NCI-H2227 treated with DMSO at 0.1 percent for 48 hours (cell line): ENCODE results near the gene GRM7.

Experiments
- DNase-seq: peaks from one replicate; lab custom pipeline; 2025; lab: John Stamatoyannopoulos, UW

The GRM7 gene

DNA sequence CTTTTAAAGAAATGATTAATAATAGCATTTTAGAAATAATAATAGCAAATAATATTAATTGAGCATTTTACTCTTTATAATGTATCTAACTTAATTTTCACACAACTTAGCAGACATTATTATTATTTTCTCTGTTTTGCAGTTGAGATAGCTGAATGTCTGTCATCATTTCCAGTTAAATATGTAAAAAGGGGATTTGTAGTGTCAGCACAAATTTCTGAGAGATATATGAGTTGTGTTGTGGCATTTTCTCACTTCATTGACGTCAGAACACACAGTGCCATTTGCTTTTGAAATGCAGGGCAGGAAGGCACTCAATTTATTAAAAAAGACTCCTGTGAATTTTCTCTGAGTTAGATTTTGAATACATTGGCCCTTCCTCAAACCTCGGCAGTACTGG is 111.0 kb downstream of the GRM7 start:
- no peak for DNase-seq

DNA sequence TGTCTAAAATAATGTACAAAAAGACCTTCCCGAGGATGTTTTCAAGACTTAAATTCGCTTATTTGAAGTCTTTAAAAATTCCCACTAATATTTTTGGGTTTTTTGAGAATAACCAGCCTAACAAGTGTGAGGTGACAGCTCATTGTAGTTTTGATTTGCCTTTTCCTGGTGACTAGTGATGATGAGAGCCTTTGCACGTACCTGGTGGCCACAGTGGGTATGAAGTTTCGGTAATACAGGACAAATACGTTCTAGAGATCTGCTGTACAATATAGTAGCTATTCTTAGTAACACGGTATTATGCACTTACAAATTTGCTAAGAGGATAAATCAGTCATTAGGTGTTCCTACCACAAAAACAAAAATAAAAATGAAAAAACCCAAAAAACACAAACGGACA is 124.9 kb downstream of the GRM7 start:
- DNase-seq, result no peak

DNA sequence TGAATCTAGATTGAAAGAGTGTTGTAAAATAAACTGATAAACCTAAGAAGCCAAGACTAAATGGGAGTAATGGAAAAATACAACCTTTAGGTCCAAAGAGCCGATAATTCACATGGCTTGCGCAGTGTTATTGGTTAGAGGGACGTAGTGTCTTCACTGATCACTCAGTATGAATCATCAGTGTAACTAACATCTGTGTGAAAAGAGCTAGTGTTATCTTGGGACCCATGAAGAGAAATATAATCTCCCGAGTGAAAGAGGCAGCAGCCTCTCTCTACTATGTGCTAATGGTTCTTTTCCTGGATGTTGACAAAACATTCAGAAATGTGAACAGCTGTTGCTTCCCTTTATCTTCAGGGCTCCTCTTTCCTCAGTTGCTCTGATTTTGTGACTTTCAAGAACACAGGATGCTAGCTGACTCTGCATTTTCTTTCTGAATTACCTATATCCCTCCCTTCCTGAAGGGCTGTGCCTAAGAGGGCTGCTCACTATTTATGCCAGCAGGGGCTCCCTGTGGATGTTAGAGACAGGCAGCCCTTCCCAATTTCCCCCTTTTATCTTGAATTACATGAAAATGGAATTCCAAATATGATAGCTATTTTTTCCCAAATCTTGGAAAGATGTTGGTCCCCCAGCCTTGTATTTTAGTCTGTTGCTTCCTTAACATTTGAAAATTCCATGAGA is 128.8 kb downstream of the GRM7 start:
- no peak for DNase-seq

DNA sequence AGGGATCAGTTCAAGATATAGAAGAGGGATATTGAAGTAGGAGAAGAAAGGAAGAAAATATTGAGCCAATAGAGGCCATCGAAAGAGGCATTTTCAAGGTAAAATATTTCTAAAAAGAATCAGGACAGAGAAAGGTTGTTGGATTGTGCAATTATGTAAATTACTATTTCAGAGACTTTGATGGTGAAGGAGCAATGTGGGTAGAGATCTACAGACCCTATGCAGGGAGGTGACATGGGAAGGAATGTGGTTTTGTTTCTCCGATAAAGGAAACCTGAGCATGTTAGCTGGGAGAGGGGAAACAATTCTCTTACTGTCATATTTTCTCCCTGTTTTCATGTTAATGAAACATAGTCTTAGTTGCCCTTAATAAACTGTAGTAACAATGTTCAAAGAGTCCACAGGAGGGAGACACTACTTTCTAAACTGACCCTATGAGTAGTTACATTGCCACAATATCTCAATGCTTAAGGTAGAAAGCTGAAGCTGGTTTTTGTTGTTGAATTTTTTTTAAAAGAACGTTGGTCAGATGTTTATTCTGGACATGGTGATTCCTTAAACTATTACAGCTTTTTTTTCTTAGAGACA is 133.3 kb downstream of the GRM7 start:
- no peak for DNase-seq

DNA sequence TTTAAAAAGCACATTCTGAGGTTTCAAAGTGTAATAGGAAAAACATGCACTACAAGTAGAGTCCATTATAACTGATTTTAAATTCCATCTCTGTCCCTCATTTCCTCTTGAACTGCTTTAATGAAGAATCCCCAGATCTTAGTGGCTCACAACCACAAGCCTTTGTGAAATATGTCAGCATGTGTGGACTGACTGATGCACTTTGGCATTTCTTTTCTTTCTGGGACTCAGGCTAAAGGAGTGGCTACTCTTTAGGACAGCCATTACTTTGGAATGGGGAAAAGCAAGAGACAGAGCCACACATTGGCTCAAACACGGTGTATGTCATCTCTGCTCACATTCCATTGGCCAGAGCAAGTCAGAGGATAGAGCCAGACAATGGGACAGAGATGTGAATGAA is 139.6 kb downstream of the GRM7 start:
- DNase-seq, result no peak

DNA sequence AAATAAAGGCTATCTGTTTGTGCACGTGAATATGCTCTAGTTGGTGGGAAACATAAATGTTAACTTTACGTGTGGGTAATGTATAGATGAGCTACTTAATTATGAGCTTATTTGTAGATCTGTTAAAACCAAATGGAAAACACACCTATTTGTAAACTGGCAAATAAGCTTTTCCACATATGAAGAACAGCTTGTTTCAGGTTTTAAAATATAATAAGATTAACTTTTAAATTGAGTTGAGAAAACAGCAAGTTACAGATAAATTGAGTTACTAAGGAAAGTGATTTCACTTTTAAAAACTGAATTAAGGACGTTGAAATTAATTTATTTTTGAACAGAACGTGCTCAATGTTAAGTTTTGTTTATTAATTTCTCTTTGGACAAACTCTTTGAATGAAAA is 140.5 kb downstream of the GRM7 start:
- no peak for DNase-seq

DNA sequence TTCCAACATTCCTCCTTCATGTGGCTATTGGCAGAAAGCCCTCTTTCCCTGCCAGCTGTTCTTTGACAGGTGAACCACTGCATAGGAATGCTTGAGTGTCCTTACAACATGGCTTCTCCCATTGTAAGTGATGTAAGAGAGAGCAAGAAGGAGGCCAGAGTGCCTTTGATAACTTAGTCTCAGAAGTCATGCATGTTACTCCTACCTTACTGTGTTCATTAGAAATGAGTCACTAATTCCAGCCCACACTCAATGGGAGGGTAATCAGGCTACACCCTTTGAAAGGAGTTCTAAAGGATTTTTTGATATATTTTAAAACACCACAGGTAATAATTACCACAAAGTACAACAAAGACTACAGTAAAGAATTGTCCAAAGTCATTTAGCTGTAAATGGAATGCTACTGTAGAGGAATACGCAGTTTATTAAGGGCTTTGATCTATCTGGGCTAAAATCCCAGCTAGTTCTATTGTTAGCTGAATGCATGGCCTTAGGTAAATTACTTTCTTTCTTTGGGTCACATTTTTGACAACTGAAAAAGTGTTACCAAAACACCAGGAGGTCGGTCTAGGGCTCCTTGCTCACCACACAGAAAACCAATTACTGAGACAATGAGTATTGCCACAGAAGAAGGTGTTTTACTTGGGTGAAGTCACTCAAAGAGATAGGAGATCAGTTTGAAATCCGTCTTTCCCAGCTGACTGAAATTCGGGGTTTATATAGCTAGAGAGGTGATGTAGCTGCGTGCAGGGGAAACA is 154.9 kb downstream of the GRM7 start:
- no peak for DNase-seq

DNA sequence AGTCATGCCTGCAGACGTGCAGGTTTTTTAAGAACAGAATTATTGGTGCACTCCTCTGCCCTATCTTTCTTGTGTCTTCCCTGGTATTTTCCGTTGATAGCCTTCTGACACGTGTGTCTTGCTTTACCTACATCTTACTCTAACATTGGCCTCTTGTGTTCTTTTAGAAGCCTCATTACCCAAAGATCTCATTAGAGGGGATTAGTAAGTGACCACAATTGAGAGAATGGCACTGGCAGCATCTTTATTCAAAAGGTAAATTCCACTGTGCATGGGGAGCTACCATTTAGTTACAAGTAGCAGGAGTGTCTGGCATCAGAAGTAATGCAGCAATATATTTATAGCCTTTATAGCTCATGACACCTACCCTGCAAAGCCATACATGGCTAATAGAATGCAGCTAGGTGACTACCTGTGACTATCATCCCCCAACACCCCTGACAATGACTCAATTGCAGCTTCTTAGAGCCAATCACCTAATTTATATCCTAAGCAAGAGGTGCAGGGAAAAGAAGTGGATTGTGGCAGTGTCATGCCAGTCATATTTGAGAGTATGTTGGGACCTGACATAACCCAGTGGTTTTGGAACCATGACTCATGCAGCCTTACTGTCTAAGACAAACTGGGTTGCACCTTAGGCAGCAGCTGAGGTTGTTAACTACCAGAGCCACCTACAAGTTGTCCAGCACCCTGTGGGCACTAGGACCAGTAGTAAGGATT is 164.8 kb downstream of the GRM7 start:
- DNase-seq, result no peak

DNA sequence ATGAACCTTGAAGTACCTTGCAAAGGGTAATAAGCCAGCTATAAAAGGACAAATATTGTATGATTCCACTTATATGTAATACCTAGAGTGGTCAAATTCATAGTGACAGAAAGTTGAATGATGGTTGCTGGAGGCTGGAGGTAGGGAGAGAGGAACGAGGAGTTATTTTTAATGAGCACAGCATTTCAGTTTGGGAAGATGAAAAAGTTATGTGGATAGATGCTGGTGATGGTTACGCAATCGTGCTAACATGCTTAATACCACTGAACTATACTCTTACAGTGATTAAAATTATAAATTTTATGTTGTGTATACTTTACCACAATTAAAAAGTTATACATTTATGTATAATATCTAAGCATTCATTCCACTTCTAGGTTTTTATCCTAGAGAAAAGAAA is 168.6 kb downstream of the GRM7 start:
- DNase-seq, result no peak

DNA sequence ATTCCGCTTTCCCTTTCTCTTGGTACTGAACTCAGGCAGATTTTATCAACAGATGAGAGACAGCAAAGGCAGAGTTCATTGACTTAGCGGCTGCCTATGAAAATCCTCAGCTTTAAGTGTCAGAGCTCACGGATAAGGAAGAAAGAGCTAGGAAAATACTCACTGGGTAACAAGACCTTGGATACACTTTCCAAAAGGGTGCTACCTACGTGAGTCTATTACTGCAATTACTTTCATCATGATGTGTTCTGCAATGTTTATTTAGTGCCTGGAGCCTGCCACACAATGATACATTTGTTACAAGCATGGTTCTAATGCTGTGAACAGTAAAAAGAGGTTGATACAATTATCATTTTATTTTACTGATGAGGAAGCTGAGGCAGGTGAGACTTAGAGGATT is 177.5 kb downstream of the GRM7 start:
- DNase-seq, result no peak

DNA sequence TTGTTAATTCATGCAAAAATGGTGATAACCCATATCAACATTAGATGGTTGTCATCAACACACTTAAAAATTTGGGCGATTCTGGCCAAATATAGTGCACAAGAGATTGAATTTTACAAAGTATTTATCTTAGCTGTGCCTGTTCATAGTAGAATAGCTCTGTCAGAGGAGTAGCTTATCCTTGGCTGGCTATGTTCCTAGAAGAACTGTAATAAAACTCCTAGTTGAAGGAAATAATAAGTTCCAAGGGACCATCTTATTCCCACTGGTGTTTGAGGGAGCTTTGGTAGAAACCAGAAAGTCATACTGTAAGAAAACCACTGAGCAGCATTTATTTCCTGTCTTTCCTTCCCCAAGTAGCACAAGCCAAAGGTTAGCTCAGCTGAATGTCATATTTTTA is 201.8 kb downstream of the GRM7 start:
- no peak for DNase-seq

DNA sequence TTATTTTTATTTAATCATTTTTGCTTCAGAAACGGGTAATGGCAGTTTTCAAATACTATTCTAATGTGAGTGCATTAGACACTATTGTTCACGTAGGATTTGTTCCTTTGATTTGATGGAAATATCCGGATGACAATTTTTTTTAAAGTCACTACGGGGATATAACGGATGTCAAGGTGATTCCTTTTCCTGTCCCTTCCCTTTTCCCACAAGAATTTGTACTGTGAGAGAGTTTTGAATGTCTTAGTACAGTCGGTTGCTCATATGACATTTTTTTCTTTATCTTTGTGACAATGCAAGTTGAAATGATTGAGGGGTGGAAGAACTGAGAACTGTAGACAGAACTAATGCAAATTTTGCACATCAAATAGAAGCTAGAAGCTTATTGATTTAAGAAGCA is 209.5 kb downstream of the GRM7 start:
- no peak for DNase-seq

DNA sequence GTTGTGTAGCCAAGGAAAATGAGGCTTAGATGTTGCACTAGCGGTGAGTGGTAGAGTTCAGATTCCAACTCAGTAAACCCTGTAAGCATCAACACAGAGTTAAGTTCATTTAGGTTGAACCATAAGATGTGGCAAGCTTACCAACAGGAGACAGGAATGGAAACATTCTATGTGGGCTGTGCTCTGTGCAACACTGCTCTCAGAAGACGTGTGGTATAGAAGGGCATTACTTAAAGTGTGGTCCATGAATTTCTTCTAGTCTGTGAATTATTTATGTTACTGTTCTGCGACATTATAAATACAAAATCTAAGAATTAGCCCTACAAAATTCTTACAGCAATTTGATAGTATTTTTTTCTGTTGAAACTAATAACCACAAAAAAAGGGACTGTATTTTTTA is 213.3 kb downstream of the GRM7 start:
- DNase-seq, result no peak

DNA sequence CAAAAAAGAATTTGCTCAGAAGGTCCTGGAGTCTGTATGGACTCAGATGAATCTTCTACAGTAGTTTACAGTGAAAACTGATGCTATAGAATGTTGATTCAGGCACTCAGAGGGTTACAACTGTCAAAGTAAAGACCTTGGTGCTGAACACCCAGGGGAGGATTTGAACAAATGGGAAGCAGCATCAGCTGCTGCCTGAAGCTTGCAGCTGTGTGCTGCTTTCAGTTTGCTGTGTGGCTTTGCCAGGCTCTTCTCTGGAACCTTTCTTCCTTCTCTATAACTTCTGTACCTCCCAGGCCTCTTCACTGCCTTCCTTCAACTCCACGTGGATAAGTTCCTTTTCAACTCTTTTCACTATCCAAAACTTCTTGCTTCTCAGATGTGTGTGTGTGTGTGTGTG is 214.2 kb downstream of the GRM7 start:
- DNase-seq, result no peak

DNA sequence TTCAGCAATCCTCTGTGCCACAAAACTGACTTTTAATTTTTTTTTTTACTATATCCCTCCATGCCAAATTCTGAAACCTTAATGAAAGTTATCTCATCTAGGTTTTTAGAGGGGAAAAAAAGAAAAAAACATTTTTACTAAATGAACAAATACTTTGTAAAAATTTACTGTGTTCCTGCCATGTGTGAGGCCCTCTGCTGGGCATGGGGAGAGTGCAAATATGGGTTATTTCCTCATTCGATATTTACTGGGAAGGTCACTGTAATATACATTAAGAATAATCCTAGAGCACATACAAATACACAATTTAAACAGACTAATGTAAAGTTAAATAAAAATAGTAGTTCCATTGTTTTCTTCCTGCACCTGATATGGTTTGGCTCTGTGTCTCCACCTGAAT is 215.0 kb downstream of the GRM7 start:
- no peak for DNase-seq

DNA sequence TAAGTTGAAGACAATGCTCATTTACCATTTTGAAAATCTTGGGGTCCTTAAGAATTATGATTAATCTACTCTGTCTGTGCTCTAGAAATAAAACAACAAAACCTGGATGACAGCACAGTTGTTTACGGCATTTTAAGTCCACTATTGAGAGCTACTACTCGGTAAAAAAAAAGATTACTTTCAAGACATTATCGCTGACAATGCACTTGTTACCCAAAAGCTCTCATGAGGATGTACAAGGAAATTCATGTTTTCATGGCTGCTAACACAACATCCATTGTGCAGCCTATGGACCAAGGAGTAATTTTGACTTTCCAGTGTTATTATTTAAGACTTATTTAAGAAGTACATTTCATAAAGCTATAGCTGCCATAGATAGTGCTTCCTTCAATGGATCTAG is 221.3 kb downstream of the GRM7 start:
- DNase-seq, result no peak

DNA sequence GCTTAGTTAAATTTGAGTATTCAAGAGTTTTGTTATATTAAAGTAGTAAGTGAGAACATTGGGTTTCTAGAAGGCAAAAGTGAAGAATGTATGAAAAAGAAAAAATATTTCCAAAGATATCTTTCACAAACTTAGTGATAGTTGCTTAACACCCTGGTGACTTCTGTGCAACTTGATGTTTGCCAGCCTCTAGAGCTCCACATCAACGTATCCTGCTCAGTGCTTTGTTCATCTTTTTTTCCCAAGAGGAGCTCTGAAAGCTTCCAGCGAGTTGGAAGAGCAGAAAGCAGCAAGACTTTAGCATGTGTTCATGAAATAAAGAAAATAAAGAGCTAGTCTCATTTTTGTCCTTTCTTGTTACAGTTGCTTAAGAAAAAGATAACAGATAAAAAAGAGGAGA is 225.5 kb downstream of the GRM7 start:
- no peak for DNase-seq

DNA sequence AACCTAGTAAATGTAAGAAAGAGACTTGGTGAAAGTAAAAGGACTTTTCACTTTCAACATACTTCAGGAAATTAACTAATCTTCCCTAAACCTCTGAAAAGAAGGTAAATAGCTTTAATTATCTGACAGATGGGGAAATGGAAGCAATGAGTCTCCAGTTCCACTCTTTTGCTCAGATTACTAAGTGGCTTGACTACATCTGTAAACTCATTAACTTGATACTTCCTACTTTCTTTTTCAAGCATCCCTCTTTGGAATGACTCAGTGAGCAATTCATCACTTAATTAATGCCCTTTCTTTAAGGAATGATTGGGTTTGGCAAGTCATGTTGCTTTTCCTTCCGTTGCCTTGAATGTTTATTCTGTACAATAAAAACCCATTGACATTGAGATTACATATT is 234.2 kb downstream of the GRM7 start:
- DNase-seq, result no peak

DNA sequence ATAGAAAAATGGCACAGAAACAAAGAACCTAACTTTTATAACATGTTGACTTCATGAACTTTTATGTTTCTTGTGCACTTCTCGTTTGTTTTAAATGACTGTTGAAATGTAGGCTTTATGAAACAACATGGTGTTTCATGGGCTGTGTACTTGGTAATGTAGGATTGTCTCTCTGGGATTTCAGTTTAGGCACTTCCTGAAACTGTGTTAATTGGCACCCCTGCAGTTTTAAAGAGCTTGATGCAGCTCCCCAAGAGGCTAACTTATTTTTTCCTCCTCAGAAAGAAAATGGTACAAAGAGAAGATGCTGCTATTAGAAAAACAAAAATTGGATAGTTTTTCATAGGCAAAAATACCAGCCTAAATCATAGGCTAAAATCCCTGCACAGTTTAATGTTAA is 239.2 kb downstream of the GRM7 start:
- DNase-seq, result no peak

DNA sequence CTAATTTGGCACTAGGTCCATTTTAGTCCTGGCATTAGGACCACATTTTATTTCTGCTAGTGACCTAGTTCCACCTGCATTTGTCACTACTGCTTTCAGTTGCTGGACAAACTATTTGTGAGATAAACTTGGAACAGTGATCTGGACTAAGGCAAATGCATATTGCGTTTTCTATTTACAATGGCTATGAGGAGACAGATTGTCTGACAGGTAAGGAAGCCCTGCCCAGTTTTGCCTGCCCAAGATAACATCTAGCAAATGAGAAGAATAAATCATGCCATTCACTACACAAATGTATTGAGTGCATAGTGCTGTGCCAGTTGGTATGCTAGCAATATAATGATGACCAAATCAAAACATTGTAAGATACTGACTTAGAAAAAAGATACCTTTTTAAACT is 245.7 kb downstream of the GRM7 start:
- DNase-seq, result no peak

DNA sequence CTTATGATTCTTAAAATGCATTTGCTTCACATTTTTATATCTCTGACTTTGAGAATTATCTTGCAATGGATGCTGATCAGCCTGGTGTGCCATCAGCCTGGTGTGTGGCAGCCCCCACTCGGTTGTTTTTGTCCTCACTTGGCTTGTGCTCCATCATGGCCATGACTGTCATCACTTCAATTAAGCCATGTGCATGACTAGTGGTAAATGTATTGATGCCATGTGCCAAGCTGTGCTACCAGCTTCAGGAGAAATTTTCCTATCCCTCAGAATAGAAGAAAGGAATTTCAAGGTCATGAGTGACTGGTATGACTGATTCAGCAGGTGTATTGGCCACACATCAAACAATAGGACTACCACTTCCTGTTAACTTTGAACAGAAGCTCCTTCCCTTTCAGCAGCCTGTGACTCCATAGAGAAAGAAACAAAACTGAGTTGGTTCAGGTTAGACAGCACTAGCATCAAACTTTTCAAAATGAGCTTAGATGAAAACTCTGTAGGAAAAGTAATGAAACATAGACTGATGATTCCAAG is 251.7 kb downstream of the GRM7 start:
- DNase-seq, result no peak

DNA sequence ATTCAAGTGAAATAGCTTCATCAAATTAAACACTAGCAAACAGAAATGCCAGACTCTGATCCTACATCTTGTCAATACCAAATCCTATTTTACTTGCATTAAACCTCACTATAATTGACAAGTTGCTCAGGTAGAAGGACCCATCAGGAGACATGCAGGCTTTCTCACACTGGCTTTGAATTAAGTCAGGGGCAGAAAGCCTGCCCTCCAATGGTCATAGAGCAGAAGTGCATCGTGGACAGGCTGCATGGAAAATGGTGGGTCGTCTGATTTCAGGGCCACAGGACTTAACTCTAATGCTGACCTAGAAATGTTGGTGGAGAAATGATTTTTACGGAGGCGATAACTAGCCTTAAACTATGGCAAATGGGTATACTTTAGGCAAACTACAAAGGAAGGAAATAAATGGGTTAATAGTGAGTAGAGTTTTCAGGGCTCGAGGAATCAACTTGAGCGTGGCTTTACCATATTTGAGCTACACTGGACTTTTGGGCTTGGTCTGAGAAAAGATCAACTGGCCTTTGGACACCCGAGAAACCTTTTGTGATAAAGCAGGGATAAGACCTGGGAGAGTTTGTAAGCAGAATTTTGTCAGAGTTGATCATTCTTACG is 283.9 kb downstream of the GRM7 start:
- DNase-seq, result no peak
